ENCODE data around the gene AHSP. TPM values are rescaled to one million over a fixed set of nuclear protein-coding genes. Genes with fewer than 3 reads are reported as not detected.

Gene AHSP
- total and polyA plus RNA-seq, 3 donors from 2014 or later = 1.9 to 5.6 TPM; not detected in 1

- H3K36me3 ChIP-seq (ENCODE audit: low read depth, missing control alignments) = no peaks in the 10 kb centered on the region
- intact Hi-C loops (cut with DNase I; ENCODE audit: low total_unique reads) = no loop called here
Measured at GRCh38 chr16:31489616-31490584, 37.8 kb upstream of the AHSP start.

GRCh38 chr16:31491778-31492418, 35.8 kb upstream of the AHSP start:
- Histone ChIP-seq H3K27ac (no peak overlapping the region), H3K36me3 (ENCODE audit: low read depth, missing control alignments) (no peaks in the 10 kb centered on the region), H3K4me1 (peaks cover 11% of the 10 kb centered on the region), H3K27me3 (no peaks in the 10 kb centered on the region), H3K9me3 (no peaks in the 10 kb centered on the region), H3K4me3 (no peak overlapping the region)
- no peak for DNase-seq
- no peak for TF ChIP-seq POLR2A (IDR thresholded peaks at IDR 0.05)
- TF ChIP-seq, protein P1, sequence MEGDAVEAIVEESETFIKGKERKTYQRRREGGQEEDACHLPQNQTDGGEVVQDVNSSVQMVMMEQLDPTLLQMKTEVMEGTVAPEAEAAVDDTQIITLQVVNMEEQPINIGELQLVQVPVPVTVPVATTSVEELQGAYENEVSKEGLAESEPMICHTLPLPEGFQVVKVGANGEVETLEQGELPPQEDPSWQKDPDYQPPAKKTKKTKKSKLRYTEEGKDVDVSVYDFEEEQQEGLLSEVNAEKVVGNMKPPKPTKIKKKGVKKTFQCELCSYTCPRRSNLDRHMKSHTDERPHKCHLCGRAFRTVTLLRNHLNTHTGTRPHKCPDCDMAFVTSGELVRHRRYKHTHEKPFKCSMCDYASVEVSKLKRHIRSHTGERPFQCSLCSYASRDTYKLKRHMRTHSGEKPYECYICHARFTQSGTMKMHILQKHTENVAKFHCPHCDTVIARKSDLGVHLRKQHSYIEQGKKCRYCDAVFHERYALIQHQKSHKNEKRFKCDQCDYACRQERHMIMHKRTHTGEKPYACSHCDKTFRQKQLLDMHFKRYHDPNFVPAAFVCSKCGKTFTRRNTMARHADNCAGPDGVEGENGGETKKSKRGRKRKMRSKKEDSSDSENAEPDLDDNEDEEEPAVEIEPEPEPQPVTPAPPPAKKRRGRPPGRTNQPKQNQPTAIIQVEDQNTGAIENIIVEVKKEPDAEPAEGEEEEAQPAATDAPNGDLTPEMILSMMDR (IDR thresholded peaks at IDR 0.05) = no peak
- 93 to 95% methylated on average over 7 to 8 of the region's 8 CpGs for WGBS, 2 donors
- intact Hi-C loops (cut with DNase I; ENCODE audit: low total_unique reads) = no loop called here

More at GRCh38 chr16:31489616-31490584, 37.8 kb upstream of the AHSP start:
- no peak for DNase-seq
- no peaks in the 10 kb centered on the region for H3K27me3 ChIP-seq
- peaks cover 11% of the 10 kb centered on the region for H3K4me1 ChIP-seq
- H3K27ac ChIP-seq = no peak overlapping the region
- WGBS, 2 donors = 85 to 92% methylated on average over 9 to 22 of the region's 22 CpGs
- TF ChIP-seq, protein P1 (IDR thresholded peaks at IDR 0.05) = no peak
- no peak for TF ChIP-seq POLR2A (IDR thresholded peaks at IDR 0.05)
- no peak overlapping the region for H3K4me3 ChIP-seq
- no peaks in the 10 kb centered on the region for H3K9me3 ChIP-seq

GRCh38 chr16:31493506-31494125, 34.1 kb upstream of the AHSP start:
- Histone ChIP-seq H3K36me3 (ENCODE audit: low read depth, missing control alignments) (no peaks in the 10 kb centered on the region), H3K4me1 (no peaks in the 10 kb centered on the region), H3K9me3 (no peaks in the 10 kb centered on the region), H3K4me3 (no peak overlapping the region), H3K27me3 (no peaks in the 10 kb centered on the region), H3K27ac (no peak overlapping the region)
- intact Hi-C loops (cut with DNase I; ENCODE audit: low total_unique reads) = no loop called here
- TF ChIP-seq POLR2A (IDR thresholded peaks at IDR 0.05) = no peak
- TF ChIP-seq, protein P1 (IDR thresholded peaks at IDR 0.05) = no peak
- 90 to 91% methylated on average over 18 of the region's 18 CpGs for WGBS, 2 donors
- DNase-seq = no peak

GRCh38 chr16:31496670-31497069, 31.0 kb upstream of the AHSP start:
- no peaks in the 10 kb centered on the region for H3K36me3 ChIP-seq (ENCODE audit: low read depth, missing control alignments)
- H3K27me3 ChIP-seq = no peaks in the 10 kb centered on the region
- WGBS, 2 donors = 87 to 92% methylated on average over 9 to 10 of the region's 10 CpGs
- no peaks in the 10 kb centered on the region for H3K4me1 ChIP-seq
- H3K27ac ChIP-seq = no peak overlapping the region
- intact Hi-C loops (cut with DNase I; ENCODE audit: low total_unique reads) = no loop called here
- H3K9me3 ChIP-seq = no peaks in the 10 kb centered on the region
- no peak overlapping the region for H3K4me3 ChIP-seq
- no peak for DNase-seq
- TF ChIP-seq, protein P1 (IDR thresholded peaks at IDR 0.05) = no peak
- no peak for TF ChIP-seq POLR2A (IDR thresholded peaks at IDR 0.05)

Measured in testis (tissue), 3 donors.